ENCODE measurements around the gene SDK2.

- TF ChIP-seq, protein P1, sequence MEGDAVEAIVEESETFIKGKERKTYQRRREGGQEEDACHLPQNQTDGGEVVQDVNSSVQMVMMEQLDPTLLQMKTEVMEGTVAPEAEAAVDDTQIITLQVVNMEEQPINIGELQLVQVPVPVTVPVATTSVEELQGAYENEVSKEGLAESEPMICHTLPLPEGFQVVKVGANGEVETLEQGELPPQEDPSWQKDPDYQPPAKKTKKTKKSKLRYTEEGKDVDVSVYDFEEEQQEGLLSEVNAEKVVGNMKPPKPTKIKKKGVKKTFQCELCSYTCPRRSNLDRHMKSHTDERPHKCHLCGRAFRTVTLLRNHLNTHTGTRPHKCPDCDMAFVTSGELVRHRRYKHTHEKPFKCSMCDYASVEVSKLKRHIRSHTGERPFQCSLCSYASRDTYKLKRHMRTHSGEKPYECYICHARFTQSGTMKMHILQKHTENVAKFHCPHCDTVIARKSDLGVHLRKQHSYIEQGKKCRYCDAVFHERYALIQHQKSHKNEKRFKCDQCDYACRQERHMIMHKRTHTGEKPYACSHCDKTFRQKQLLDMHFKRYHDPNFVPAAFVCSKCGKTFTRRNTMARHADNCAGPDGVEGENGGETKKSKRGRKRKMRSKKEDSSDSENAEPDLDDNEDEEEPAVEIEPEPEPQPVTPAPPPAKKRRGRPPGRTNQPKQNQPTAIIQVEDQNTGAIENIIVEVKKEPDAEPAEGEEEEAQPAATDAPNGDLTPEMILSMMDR (IDR thresholded peaks at IDR 0.05; ENCODE audit: insufficient read depth, low read length) = peak; percentile 96
- TF ChIP-seq POLR2AphosphoS5 (IDR thresholded peaks at IDR 0.05; ENCODE audit: low read depth) = no peak
Measured at GRCh38 chr17:73429440-73430164, 214.6 kb downstream of the SDK2 start.
